HT1080 (cell line): ENCODE results near the gene TSHZ2. TPM values are rescaled to one million over a fixed set of nuclear protein-coding genes. Genes with fewer than 3 reads are reported as not detected.
"Not testable (repeated sequence)": the region's sequence is repeated elsewhere in the genome, so short reads cannot be mapped to it uniquely, and the experiment has no call there.

Experiments used
- DNase-seq: peaks from one replicate; pipeline ENCODE4 v3.0.0-alpha.2; 2015; ENCODE audit warnings: low read depth
- total RNA-seq: library from RNA; depleted of rRNA; stranded (reverse); fragments of >200 nt; shearing (Covaris generic); gene quantifications from 2 replicates; pipeline ENCODE4 v1.2.3, GENCODE V29; 2014

TSHZ2 gene
- total RNA-seq, 1 experiment from 2014 or later = not detected

GRCh38 chr20:52996130-52996529 is 24.0 kb downstream of the TSHZ2 start:
- DNase-seq = no peak

- DNase-seq = no peak
Observed at GRCh38 chr20:52996658-52997057, 24.5 kb downstream of the TSHZ2 start.

GRCh38 chr20:52998268-52998667 is 26.1 kb downstream of the TSHZ2 start:
- DNase-seq = no peak

GRCh38 chr20:52999040-52999439 is 26.9 kb downstream of the TSHZ2 start:
- no peak for DNase-seq

GRCh38 chr20:53001498-53002301 is 29.5 kb downstream of the TSHZ2 start:
- no peak for DNase-seq

- no peak for DNase-seq
Observed at GRCh38 chr20:53002786-53003185, 30.6 kb downstream of the TSHZ2 start.

- DNase-seq = no peak
Observed at GRCh38 chr20:53003420-53004154, 31.4 kb downstream of the TSHZ2 start.

- DNase-seq = no peak
Observed at GRCh38 chr20:53004267-53004813, 32.2 kb downstream of the TSHZ2 start.

GRCh38 chr20:53009979-53010735 is 38.0 kb downstream of the TSHZ2 start:
- no peak for DNase-seq

GRCh38 chr20:53011640-53012039 is 39.5 kb downstream of the TSHZ2 start:
- no peak for DNase-seq

GRCh38 chr20:53013183-53013582 is 41.0 kb downstream of the TSHZ2 start:
- DNase-seq = no peak

- no peak for DNase-seq
Observed at GRCh38 chr20:53013847-53014246, 41.7 kb downstream of the TSHZ2 start.

GRCh38 chr20:53016071-53016470 is 43.9 kb downstream of the TSHZ2 start:
- DNase-seq = no peak

GRCh38 chr20:53016534-53017042 is 44.4 kb downstream of the TSHZ2 start:
- no peak for DNase-seq

- no peak for DNase-seq
Observed at GRCh38 chr20:53017206-53017605, 45.0 kb downstream of the TSHZ2 start.

GRCh38 chr20:53019464-53019863 is 47.3 kb downstream of the TSHZ2 start:
- DNase-seq = no peak

GRCh38 chr20:53020376-53020775 is 48.2 kb downstream of the TSHZ2 start:
- no peak for DNase-seq

GRCh38 chr20:53020834-53021233 is 48.7 kb downstream of the TSHZ2 start:
- DNase-seq = no peak

- DNase-seq = peak; percentile 8
Observed at GRCh38 chr20:53021934-53022333, 49.8 kb downstream of the TSHZ2 start.

GRCh38 chr20:53023732-53024520 is 51.8 kb downstream of the TSHZ2 start:
- no peak for DNase-seq

GRCh38 chr20:53024653-53025052 is 52.5 kb downstream of the TSHZ2 start:
- not testable (repeated sequence) for DNase-seq
